Colonic mucosa (tissue), 4 donors: Measurements from ENCODE around the gene CLDN25. TPM values are rescaled to one million over a fixed set of nuclear protein-coding genes. Genes with fewer than 3 reads are reported as not detected.

Experiments
- DNase-seq: peaks from one replicate; pipeline ENCODE4 v3.0.0-alpha.2; 2020
- H3K27ac ChIP-seq: fragments of 200-600 bp; one replicate; pipeline ENCODE4 v1.8.0; 2021
- H3K27me3 ChIP-seq: fragments of 200-600 bp; one replicate; pipeline ENCODE4 v1.8.0; 2021
- H3K36me3 ChIP-seq: fragments of 200-600 bp; one replicate; pipeline ENCODE4 v1.8.0; 2021
- H3K4me1 ChIP-seq: fragments of 200-600 bp; one replicate; pipeline ENCODE4 v1.8.0; 2021; ENCODE audit warnings: mild to moderate bottlenecking
- H3K4me3 ChIP-seq: fragments of 200-600 bp; one replicate; pipeline ENCODE4 v1.8.0; 2021
- H3K9ac ChIP-seq, 2 donors: one replicate each; pipeline ENCODE4 v1.7.0; 2013; ENCODE audit warnings: control low read depth in 2 of 2, low read depth in 2 of 2, low read length in 2 of 2
- H3K9me3 ChIP-seq: fragments of 200-600 bp; one replicate; pipeline ENCODE4 v1.8.0; 2021
- CTCF ChIP-seq: fragments of 200-600 bp; IDR thresholded peaks from one replicate; pipeline ENCODE4 v1.8.0; 2022; ENCODE audit warnings: antibody characterized with exemption, mild to moderate bottlenecking
- intact Hi-C: fragments of 100-400 bp; cut with DNase I; formaldehyde crosslinking; loops from one replicate; pipeline ENCODE4 v1.14.1; 2022
- total RNA-seq, 2 donors: library from RNA; stranded (reverse); fragmentation: NEBNext Ultra II Directional in 1 of 2; extraction: Animal tissue kit (Norgen Biotek cat#: 25700) in 1 of 2; gene quantifications; one replicate each; pipeline ENCODE4 v1.2.1, GENCODE V29; 2021
- donor health status: healthy.
- donor health status: DM: no; HTN: no; CAD: no.
- donor health status: DM: no; HTN: no; CAD: no.

CLDN25 gene
- total RNA-seq, 2 donors from 2014 or later: not detected

GRCh38 chr11:113829751-113830150 is 50.2 kb downstream of the CLDN25 start:
- no peak for DNase-seq
- Histone ChIP-seq H3K27ac (no peak overlapping the region), H3K9ac (no peak overlapping the region), H3K4me1 (no peaks in the 10 kb centered on the region), H3K9me3 (no peaks in the 10 kb centered on the region), H3K27me3 (no peaks in the 10 kb centered on the region), H3K36me3 (no peaks in the 10 kb centered on the region), H3K4me3 (no peak overlapping the region)
- no peak for TF ChIP-seq CTCF
- intact Hi-C loops: no loop called here

Other genes starting within 250 kb of the CLDN25 start
- under 1 TPM; 0.11 to 0.59 TPM for gene TMPRSS5, start 73.5 kb upstream of the CLDN25 start, total RNA-seq
- gene ZW10, start 6.1 kb upstream of the CLDN25 start, total RNA-seq: 10 to 100 TPM; 12.3 to 17.8 TPM
- 10 to 100 TPM; 25.7 to 35.3 TPM for gene USP28, start 95.8 kb downstream of the CLDN25 start, total RNA-seq
- gene HTR3B, start 125.0 kb downstream of the CLDN25 start, total RNA-seq: not detected
- gene HTR3A, start 195.3 kb downstream of the CLDN25 start, total RNA-seq: under 1 TPM in 1 of 2 donors, not detected in 1; 0.90 TPM